Osteoblast (primary cell): Measurements from ENCODE around the gene TIMMDC1. TPM values are rescaled to one million over a fixed set of nuclear protein-coding genes. Genes with fewer than 3 reads are reported as not detected.

Experiments used
- DNase-seq: peaks from one replicate; pipeline ENCODE4 v3.0.0; 2011; ENCODE audit warnings: low spot score, mixed read lengths; ENCODE audit not compliant: insufficient read length; ENCODE audit errors: missing footprints
- H2AFZ ChIP-seq: 2 replicates; pipeline ENCODE4 v1.6.0; 2011; ENCODE audit warnings: mild to moderate bottlenecking, low read length
- H3K27ac ChIP-seq: 2 replicates; pipeline ENCODE4 v1.5.1; 2011; ENCODE audit warnings: mild to moderate bottlenecking, low read depth, low read length, moderate library complexity
- H3K27me3 ChIP-seq: 2 replicates; pipeline ENCODE4 v1.6.0; 2012; ENCODE audit warnings: mild to moderate bottlenecking, control low read depth, inconsistent platforms, low read length, moderate library complexity; ENCODE audit not compliant: insufficient read depth
- H3K36me3 ChIP-seq: 2 replicates; pipeline ENCODE4 v1.5.1; 2011; ENCODE audit warnings: mild to moderate bottlenecking, low read length, control low read depth, moderate library complexity; ENCODE audit not compliant: insufficient read depth
- H3K4me1 ChIP-seq: 2 replicates; pipeline ENCODE4 v1.5.1; 2011; ENCODE audit warnings: mild to moderate bottlenecking, low read length, control low read depth, moderate library complexity; ENCODE audit not compliant: insufficient read depth
- H3K4me2 ChIP-seq: 2 replicates; pipeline ENCODE4 v1.6.0; 2011; ENCODE audit warnings: mild to moderate bottlenecking, low read length; ENCODE audit not compliant: insufficient read depth
- H3K4me3 ChIP-seq: fragments of 200-600 bp; sonication (generic); 3 replicates; pipeline ENCODE4 v1.5.1; 2012; ENCODE audit warnings: mild to moderate bottlenecking, low read length, inconsistent platforms; ENCODE audit not compliant: insufficient read depth
- H3K79me2 ChIP-seq: 2 replicates; pipeline ENCODE4 v1.6.0; 2012; ENCODE audit warnings: mild to moderate bottlenecking, low read length, control low read depth, inconsistent platforms; ENCODE audit not compliant: insufficient read depth
- H3K9me3 ChIP-seq: 2 replicates; pipeline ENCODE4 v1.5.1; 2011; ENCODE audit warnings: low read depth, low read length, control low read depth
- H4K20me1 ChIP-seq: 2 replicates; pipeline ENCODE4 v1.6.0; 2012; ENCODE audit warnings: mild to moderate bottlenecking, low read length, control low read depth; ENCODE audit not compliant: insufficient read depth
- total RNA-seq: library from RNA; depleted of rRNA; stranded (reverse); fragments of >200 nt; gene quantifications from 2 replicates; pipeline ENCODE4 v1.2.3, GENCODE V29; 2012
- TF ChIP-seq, protein P1 (sequence below): IDR thresholded peaks from 2 replicates; pipeline ENCODE4 v1.5.1; 2011; ENCODE audit warnings: mild to moderate bottlenecking, low read depth, low read length, moderate library complexity; ENCODE audit errors: extremely low read depth

TIMMDC1 gene
- total RNA-seq, 1 donor: 59.4 TPM

DNA sequence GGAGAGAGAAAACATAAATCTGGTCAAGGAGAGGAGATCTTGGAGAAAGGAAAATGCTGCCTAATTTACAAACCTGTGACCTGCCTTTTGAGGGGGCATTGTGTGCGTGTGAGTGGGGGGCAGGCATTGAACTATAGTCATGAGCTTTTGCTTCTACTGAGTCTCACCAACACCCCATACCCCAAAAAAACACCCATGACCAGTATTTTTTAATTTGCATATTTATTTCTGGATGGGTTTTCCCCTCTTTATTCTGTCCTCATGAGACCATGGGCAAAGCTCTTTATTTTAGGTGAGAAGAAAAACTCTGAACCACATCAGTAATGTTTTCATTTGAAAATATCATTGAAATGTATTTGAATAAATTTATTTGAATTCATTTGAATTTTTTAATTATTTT is 40.4 kb downstream of the TIMMDC1 start:
- no peak overlapping the region for H2AFZ ChIP-seq
- H3K4me3 ChIP-seq: no peak overlapping the region
- no peaks in the 10 kb centered on the region for H3K4me1 ChIP-seq
- TF ChIP-seq, protein P1, sequence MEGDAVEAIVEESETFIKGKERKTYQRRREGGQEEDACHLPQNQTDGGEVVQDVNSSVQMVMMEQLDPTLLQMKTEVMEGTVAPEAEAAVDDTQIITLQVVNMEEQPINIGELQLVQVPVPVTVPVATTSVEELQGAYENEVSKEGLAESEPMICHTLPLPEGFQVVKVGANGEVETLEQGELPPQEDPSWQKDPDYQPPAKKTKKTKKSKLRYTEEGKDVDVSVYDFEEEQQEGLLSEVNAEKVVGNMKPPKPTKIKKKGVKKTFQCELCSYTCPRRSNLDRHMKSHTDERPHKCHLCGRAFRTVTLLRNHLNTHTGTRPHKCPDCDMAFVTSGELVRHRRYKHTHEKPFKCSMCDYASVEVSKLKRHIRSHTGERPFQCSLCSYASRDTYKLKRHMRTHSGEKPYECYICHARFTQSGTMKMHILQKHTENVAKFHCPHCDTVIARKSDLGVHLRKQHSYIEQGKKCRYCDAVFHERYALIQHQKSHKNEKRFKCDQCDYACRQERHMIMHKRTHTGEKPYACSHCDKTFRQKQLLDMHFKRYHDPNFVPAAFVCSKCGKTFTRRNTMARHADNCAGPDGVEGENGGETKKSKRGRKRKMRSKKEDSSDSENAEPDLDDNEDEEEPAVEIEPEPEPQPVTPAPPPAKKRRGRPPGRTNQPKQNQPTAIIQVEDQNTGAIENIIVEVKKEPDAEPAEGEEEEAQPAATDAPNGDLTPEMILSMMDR: no peak
- no peaks in the 10 kb centered on the region for H3K9me3 ChIP-seq
- H3K79me2 ChIP-seq: no peaks in the 10 kb centered on the region
- no peaks in the 10 kb centered on the region for H4K20me1 ChIP-seq
- H3K4me2 ChIP-seq: no peak overlapping the region
- H3K27me3 ChIP-seq: peaks cover 8% of the 10 kb centered on the region
- no peak for DNase-seq
- no peak overlapping the region for H3K27ac ChIP-seq
- no peaks in the 10 kb centered on the region for H3K36me3 ChIP-seq

DNA sequence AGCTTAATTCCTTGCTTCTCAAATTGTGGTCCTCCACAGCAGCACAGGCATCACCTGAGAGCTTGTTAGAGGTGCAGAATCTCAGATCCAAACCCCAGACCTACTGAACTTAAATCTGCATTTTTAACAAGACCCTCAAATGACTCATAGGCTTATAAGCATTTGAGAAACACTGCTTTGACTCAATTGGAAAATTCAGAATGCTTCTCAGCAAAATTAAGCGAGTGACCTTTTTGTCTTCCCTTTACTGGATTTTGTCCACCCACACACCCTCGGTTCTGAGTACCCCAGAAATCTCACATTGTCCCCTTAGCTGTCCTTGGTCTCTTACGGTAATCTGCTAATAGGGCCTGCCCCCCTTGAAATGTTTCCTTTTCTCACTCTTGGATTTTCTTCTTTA is 43.2 kb downstream of the TIMMDC1 start:
- Histone ChIP-seq H3K9me3 (no peaks in the 10 kb centered on the region), H3K27me3 (peaks cover 8% of the 10 kb centered on the region), H4K20me1 (no peaks in the 10 kb centered on the region), H3K27ac (no peak overlapping the region), H3K36me3 (no peaks in the 10 kb centered on the region), H3K4me3 (no peak overlapping the region), H3K4me1 (no peaks in the 10 kb centered on the region), H3K79me2 (no peaks in the 10 kb centered on the region), H3K4me2 (no peak overlapping the region), H2AFZ (no peak overlapping the region)
- no peak for DNase-seq
- TF ChIP-seq, protein P1: no peak

DNA sequence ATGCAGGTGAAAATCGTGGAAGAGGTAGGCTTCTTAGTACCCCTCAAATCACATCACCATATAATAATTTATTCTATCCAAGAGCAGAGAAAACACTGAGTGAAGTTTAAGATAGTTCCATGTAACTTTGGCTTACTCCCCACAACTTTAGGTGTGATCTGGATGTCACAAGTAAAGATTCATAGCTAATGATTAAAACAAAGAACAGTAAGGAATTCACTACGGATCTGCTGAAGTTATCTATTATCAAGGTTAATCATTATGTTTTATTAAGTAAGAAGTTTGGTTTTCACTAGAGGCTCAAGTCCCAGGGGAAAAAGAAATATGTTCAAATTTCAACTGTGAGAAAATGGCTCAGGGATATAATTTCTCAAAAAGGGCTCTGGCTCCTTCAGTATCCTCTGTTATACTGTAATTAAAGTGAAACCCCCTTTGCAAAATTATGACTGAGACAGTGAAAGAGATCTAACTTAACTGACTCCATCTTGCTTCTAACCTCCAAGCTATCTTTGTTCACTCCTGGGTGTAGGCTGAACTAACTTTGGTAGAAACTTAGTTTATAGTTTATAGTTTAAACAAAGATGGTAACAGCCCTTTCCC is 43.9 kb downstream of the TIMMDC1 start:
- Histone ChIP-seq H3K27me3 (peaks cover 8% of the 10 kb centered on the region), H3K27ac (no peak overlapping the region), H3K36me3 (no peaks in the 10 kb centered on the region), H3K79me2 (no peaks in the 10 kb centered on the region), H4K20me1 (no peaks in the 10 kb centered on the region), H3K4me1 (no peaks in the 10 kb centered on the region), H3K4me3 (no peak overlapping the region), H3K4me2 (no peak overlapping the region), H3K9me3 (no peaks in the 10 kb centered on the region), H2AFZ (no peak overlapping the region)
- TF ChIP-seq, protein P1: no peak
- DNase-seq: no peak

DNA sequence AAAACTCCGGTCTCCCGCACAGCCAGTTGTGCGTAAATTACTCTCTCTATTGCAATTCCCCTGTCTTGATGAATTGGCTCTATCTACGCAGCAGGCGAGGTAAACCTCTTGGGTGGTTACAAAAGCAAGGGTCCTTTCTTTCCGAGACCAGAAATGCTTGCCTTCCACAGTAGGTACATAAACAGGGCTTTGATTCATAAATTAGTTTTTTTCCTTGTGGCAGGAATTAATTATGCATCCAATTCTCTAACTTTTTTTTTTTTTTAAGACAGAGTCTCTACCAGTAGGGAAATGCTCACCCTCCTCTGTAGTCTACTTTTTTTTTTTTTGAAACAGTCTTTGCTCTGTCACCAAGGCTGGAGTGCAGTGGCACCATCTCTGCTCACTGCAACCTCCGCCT is 44.8 kb downstream of the TIMMDC1 start:
- H3K36me3 ChIP-seq: no peaks in the 10 kb centered on the region
- H4K20me1 ChIP-seq: no peaks in the 10 kb centered on the region
- H2AFZ ChIP-seq: no peak overlapping the region
- H3K9me3 ChIP-seq: no peaks in the 10 kb centered on the region
- no peak overlapping the region for H3K4me3 ChIP-seq
- H3K4me1 ChIP-seq: no peaks in the 10 kb centered on the region
- TF ChIP-seq, protein P1: no peak
- no peak overlapping the region for H3K27ac ChIP-seq
- no peaks in the 10 kb centered on the region for H3K79me2 ChIP-seq
- no peak overlapping the region for H3K4me2 ChIP-seq
- DNase-seq: no peak
- H3K27me3 ChIP-seq: peaks cover 8% of the 10 kb centered on the region
